ENCODE measurements around the gene DEGS2.

Gene DEGS2

GRCh38 chr14:100128688-100129087, 30.8 kb downstream of the DEGS2 start:
- DNase-seq, result no peak
- no peak overlapping the region for H3K4me3 Mint-ChIP-seq
- no peak for ATAC-seq (replicated peaks)
- no peaks in the 10 kb centered on the region for H3K9me3 Mint-ChIP-seq
- H3K27me3 Mint-ChIP-seq, result no peaks in the 10 kb centered on the region
- peaks cover 9 to 17% of the 10 kb centered on the region in 2 donors for H3K4me1 Mint-ChIP-seq (ENCODE audit: low read depth in 2 of 2)
- H3K36me3 Mint-ChIP-seq (ENCODE audit: insufficient read depth), result peaks cover 83% of the 10 kb centered on the region
- no peak overlapping the region for H3K27ac Mint-ChIP-seq

GRCh38 chr14:100127853-100128455, 31.5 kb downstream of the DEGS2 start:
- Mint-ChIP-seq H3K9me3 (no peaks in the 10 kb centered on the region), H3K27ac (peak overlapping the region in 1 of 2 donors; percentile 44), H3K4me1 (ENCODE audit: low read depth in 2 of 2) (peaks cover 11 to 20% of the 10 kb centered on the region in 2 donors), H3K36me3 (ENCODE audit: insufficient read depth) (peaks cover 83% of the 10 kb centered on the region), H3K4me3 (no peak overlapping the region), H3K27me3 (no peaks in the 10 kb centered on the region)
- ATAC-seq (replicated peaks) (no peak), DNase-seq (no peak)

GRCh38 chr14:100126401-100126800, 33.0 kb downstream of the DEGS2 start:
- ATAC-seq (replicated peaks), result no peak
- DNase-seq, result no peak
- Mint-ChIP-seq H3K9me3 (no peaks in the 10 kb centered on the region), H3K4me3 (no peak overlapping the region), H3K36me3 (ENCODE audit: insufficient read depth) (peaks cover 76% of the 10 kb centered on the region), H3K4me1 (ENCODE audit: low read depth in 2 of 2) (peaks cover 14 to 18% of the 10 kb centered on the region in 2 donors), H3K27ac (no peak overlapping the region), H3K27me3 (no peaks in the 10 kb centered on the region)

GRCh38 chr14:100124551-100125088, 34.8 kb downstream of the DEGS2 start:
- Mint-ChIP-seq H3K36me3 (ENCODE audit: insufficient read depth) (peaks cover 71% of the 10 kb centered on the region), H3K27ac (peak overlapping the region; percentile 1 to 82), H3K27me3 (no peaks in the 10 kb centered on the region), H3K4me3 (no peak overlapping the region), H3K4me1 (ENCODE audit: low read depth in 2 of 2) (peaks cover 16 to 21% of the 10 kb centered on the region in 2 donors), H3K9me3 (no peaks in the 10 kb centered on the region)
- ATAC-seq (replicated peaks), result no peak
- DNase-seq, result no peak

GRCh38 chr14:100123618-100124017, 35.8 kb downstream of the DEGS2 start:
- H3K4me3 Mint-ChIP-seq, result no peak overlapping the region
- H3K27me3 Mint-ChIP-seq, result no peaks in the 10 kb centered on the region
- H3K36me3 Mint-ChIP-seq (ENCODE audit: insufficient read depth), result peaks cover 73% of the 10 kb centered on the region
- no peak for DNase-seq
- ATAC-seq (replicated peaks), result no peak
- peaks cover 23 to 28% of the 10 kb centered on the region in 2 donors for H3K4me1 Mint-ChIP-seq (ENCODE audit: low read depth in 2 of 2)
- no peaks in the 10 kb centered on the region for H3K9me3 Mint-ChIP-seq
- peak overlapping the region in 1 of 2 donors; percentile 47 for H3K27ac Mint-ChIP-seq

GRCh38 chr14:100122481-100123223, 36.8 kb downstream of the DEGS2 start:
- no peaks in the 10 kb centered on the region for H3K27me3 Mint-ChIP-seq
- DNase-seq (no peak), ATAC-seq (replicated peaks) (no peak)
- no peaks in the 10 kb centered on the region for H3K9me3 Mint-ChIP-seq
- H3K36me3 Mint-ChIP-seq (ENCODE audit: insufficient read depth), result peaks cover 73% of the 10 kb centered on the region
- peak overlapping the region in 1 of 2 donors; percentile 47 for H3K27ac Mint-ChIP-seq
- peaks cover 29 to 34% of the 10 kb centered on the region in 2 donors for H3K4me1 Mint-ChIP-seq (ENCODE audit: low read depth in 2 of 2)
- H3K4me3 Mint-ChIP-seq, result no peak overlapping the region

GRCh38 chr14:100121643-100122480, 37.6 kb downstream of the DEGS2 start:
- Mint-ChIP-seq H3K4me1 (ENCODE audit: low read depth in 2 of 2) (peaks cover 26 to 30% of the 10 kb centered on the region in 2 donors), H3K36me3 (ENCODE audit: insufficient read depth) (peaks cover 77% of the 10 kb centered on the region), H3K4me3 (no peak overlapping the region), H3K27me3 (no peaks in the 10 kb centered on the region), H3K27ac (peak overlapping the region in 1 of 2 donors; percentile 47), H3K9me3 (no peaks in the 10 kb centered on the region)
- ATAC-seq (replicated peaks) (no peak), DNase-seq (no peak)

GRCh38 chr14:100120522-100121269, 38.7 kb downstream of the DEGS2 start:
- no peak for DNase-seq
- no peaks in the 10 kb centered on the region for H3K27me3 Mint-ChIP-seq
- H3K4me3 Mint-ChIP-seq, result no peak overlapping the region
- H3K9me3 Mint-ChIP-seq, result no peaks in the 10 kb centered on the region
- peaks cover 32 to 38% of the 10 kb centered on the region in 2 donors for H3K4me1 Mint-ChIP-seq (ENCODE audit: low read depth in 2 of 2)
- peaks cover 81% of the 10 kb centered on the region for H3K36me3 Mint-ChIP-seq (ENCODE audit: insufficient read depth)
- no peak for ATAC-seq (replicated peaks)
- peak overlapping the region; percentile 13 to 61 for H3K27ac Mint-ChIP-seq

GRCh38 chr14:100119251-100119650, 40.2 kb downstream of the DEGS2 start:
- H3K27me3 Mint-ChIP-seq, result no peaks in the 10 kb centered on the region
- H3K27ac Mint-ChIP-seq, result peak overlapping the region in 1 of 2 donors; percentile 71
- no peaks in the 10 kb centered on the region for H3K9me3 Mint-ChIP-seq
- DNase-seq, result no peak
- H3K4me1 Mint-ChIP-seq (ENCODE audit: low read depth in 2 of 2), result peaks cover 34 to 38% of the 10 kb centered on the region in 2 donors
- H3K36me3 Mint-ChIP-seq (ENCODE audit: insufficient read depth), result peaks cover 76% of the 10 kb centered on the region
- ATAC-seq (replicated peaks), result no peak
- H3K4me3 Mint-ChIP-seq, result peak overlapping the region in 1 of 2 donors; percentile 12

GRCh38 chr14:100118396-100119011, 40.9 kb downstream of the DEGS2 start:
- DNase-seq (no peak), ATAC-seq (replicated peaks) (no peak)
- Mint-ChIP-seq H3K27me3 (no peaks in the 10 kb centered on the region), H3K9me3 (no peaks in the 10 kb centered on the region), H3K27ac (peak overlapping the region; percentile 71 to 84), H3K4me3 (no peak overlapping the region), H3K36me3 (ENCODE audit: insufficient read depth) (peaks cover 79% of the 10 kb centered on the region), H3K4me1 (ENCODE audit: low read depth in 2 of 2) (peaks cover 39 to 40% of the 10 kb centered on the region in 2 donors)

- ATAC-seq (replicated peaks) (no peak), DNase-seq (no peak)
- Mint-ChIP-seq H3K27ac (peak overlapping the region; percentile 71 to 84), H3K4me3 (no peak overlapping the region), H3K36me3 (ENCODE audit: insufficient read depth) (peaks cover 79% of the 10 kb centered on the region), H3K9me3 (no peaks in the 10 kb centered on the region), H3K27me3 (no peaks in the 10 kb centered on the region), H3K4me1 (ENCODE audit: low read depth in 2 of 2) (peaks cover 42 to 44% of the 10 kb centered on the region in 2 donors)
Observed at GRCh38 chr14:100117633-100118395, 41.6 kb downstream of the DEGS2 start.

GRCh38 chr14:100117026-100117425, 42.4 kb downstream of the DEGS2 start:
- ATAC-seq (replicated peaks) (no peak), DNase-seq (no peak)
- no peaks in the 10 kb centered on the region for H3K9me3 Mint-ChIP-seq
- peak overlapping the region in 1 of 2 donors; percentile 83 for H3K27ac Mint-ChIP-seq
- no peak overlapping the region for H3K4me3 Mint-ChIP-seq
- H3K27me3 Mint-ChIP-seq, result no peaks in the 10 kb centered on the region
- peaks cover 85% of the 10 kb centered on the region for H3K36me3 Mint-ChIP-seq (ENCODE audit: insufficient read depth)
- H3K4me1 Mint-ChIP-seq (ENCODE audit: low read depth in 2 of 2), result peaks cover 48 to 50% of the 10 kb centered on the region in 2 donors

All from effector memory CD8-positive, alpha-beta T cell (primary cell).